GM19328 (cell line): ENCODE results near the gene TACO1.
A peak's percentile ranks its signal among the peaks of the same experiment; 100 is the strongest.

Experiments used
- ATAC-seq: cut with Tn5 transposase; IDR thresholded peaks from one replicate; pipeline ENCODE4 v1.9.1; 2021; ENCODE audit warnings: mild to moderate bottlenecking, moderate library complexity; ENCODE audit not compliant: unreplicated experiment

The TACO1 gene

DNA sequence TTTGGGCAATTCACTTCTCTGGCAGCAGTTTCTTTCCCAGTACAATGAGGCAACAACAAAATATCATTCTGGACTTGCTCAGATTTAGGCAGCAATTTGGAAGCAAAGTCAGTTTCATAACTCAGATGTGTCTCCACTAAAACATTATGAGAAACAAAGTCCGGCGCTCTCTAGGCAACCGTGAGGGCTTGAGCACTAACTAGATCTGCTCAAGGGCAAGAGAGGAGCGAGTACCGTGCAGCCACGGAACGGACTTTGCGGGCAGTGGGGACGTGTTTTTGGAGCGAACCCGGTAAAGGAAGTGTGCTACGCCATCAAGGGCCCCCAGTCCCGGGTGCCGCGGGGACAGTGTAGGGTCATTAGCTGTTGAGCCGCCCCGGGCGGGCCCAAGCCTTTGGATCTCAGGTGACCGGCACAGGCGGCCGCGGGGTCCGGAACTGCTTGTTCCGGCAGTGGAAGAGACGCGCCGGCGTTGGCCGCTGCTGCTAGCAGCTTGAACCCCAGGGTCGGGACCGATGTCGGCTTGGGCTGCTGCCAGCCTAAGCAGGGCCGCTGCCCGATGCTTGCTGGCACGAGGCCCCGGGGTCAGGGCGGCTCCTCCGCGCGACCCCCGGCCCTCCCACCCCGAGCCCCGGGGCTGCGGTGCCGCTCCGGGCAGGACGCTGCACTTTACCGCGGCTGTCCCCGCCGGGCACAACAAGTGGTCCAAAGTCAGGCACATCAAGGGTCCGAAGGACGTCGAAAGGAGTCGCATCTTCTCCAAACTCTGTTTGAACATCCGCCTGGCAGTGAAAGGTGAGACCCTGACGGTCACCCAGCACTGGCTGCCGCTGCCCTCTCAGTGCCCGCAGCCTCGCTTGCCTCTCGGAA lies at the start of gene TACO1:
TSS of gene TACO1 (plus strand) at position 327 of the 870 bp plus-strand sequence. CDS start at position 516, 189 bp downstream.
- ATAC-seq, result peak; percentile 89

DNA sequence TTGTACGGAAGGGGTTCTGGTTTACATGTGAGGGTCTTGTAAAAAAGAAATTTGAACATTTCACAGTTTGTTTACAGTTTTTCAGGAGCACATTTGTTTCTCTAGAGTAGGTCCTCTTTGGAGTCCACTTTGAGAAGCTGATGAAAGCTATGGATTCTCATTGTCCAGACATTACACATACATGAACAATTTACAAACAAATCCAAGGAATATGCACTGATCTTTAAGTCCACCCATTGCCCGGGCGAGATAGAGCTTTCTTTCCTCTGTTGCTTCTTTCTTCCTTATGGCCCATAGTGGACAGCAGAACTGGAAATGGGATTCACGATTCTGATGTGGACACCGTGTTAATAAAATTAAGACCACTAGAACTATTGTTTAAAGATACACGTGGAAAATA lies 48.5 kb upstream of the TACO1 start:
- ATAC-seq, result no peak

DNA sequence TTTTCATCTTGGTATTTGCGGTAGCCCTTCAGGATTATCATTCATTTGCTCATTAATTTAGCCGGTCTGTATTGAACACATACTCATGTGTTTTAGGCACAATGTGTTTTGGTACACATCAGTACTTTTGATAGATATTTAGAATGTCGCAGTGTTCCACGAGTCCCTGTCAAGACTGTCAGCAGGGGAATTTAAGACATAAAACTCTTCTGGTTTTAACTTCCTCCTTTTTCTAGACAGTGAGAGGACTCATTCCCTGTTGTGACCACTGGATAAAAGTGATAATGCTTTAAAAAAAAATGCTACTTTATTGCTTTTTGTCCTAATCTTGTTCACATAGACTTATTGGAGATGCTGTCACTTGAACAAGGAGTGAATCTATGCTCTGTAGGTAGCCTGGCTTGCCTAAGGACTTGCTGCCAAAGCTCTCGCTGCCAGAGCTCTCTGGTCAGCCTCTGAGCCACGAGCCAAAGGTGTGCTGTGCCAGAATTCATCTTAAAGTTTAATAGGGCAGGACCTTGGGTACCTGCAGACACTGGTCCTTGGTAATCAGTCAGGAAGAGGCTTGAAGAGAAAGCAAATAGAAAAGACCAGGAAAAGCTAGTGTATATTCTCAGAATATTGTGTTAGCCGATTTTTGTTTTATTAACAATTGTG lies 45.1 kb upstream of the TACO1 start:
- no peak for ATAC-seq

DNA sequence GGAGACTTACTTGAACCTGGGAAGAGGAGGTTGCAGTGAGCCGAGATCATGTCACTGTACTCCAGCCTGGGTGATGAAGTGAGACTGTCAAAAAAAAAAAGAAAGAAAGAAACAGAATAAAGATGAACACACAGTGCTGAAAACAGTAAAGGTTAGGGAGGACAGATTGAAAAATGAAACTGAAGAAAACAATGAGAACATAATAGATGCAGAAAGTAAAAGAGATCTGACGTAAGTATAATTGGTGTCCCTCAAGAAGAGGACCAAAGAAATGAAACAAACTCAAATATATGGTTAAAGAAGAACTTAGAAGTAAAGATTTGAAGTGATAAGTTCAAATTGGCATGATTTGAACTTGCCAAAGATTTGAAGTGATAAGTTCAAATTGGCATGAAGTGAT lies 43.3 kb upstream of the TACO1 start:
- no peak for ATAC-seq

DNA sequence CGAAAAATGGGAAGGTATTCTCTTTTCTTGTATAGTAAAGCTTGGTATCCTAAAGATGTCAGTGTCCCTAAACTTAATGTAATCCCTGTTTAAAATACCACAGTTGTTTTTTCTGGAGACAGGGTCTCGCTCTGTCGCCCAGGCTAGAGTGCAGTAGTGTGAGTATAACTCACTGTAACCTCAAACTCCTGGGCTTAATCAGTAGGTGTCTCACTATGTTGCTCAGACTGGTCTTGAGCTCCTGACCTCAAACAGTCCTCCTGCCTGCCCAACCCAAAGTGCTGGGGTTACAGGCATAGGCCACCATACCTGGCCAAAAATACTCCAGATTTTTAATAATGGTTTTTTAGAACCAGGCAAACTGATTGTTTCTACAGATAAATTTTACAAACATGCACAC lies 42.3 kb upstream of the TACO1 start:
- ATAC-seq, result no peak

DNA sequence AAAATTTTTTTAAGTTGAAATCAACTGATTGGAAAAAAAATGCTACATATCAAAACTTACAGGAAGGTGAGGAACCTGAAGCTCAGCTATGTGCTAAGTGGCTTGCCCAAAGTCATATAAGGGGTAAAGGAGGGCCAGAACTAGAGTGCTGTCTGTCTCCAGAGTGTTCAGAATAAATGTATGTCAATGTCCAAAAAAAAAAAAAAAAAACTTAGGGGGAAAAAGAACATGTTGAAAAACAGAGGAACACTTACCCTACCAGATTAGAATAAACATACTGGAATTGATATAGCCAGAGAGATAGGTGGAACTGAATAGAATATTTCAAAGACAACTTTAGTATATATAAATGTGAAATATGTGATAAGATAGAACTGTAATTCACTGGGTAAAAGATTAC lies 38.9 kb upstream of the TACO1 start:
- no peak for ATAC-seq

DNA sequence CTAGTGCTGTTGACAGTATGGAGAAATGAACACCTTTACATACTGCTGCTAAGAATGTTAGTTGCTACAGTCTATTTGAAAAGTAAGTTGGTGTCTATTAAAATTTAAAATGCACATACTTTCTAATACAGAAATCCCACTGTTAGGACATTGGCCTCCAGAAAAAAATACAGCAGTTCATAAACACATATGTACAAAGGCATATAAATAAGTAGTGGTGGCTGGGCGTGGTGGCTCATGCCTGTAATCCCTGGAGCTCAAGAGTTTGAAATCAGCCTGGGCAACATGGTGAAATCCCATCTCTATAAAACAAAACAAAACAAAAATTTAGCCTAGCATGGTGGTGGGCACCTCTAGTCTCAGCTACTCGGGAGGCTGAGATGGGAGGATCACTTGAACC lies 37.4 kb upstream of the TACO1 start:
- ATAC-seq, result no peak

DNA sequence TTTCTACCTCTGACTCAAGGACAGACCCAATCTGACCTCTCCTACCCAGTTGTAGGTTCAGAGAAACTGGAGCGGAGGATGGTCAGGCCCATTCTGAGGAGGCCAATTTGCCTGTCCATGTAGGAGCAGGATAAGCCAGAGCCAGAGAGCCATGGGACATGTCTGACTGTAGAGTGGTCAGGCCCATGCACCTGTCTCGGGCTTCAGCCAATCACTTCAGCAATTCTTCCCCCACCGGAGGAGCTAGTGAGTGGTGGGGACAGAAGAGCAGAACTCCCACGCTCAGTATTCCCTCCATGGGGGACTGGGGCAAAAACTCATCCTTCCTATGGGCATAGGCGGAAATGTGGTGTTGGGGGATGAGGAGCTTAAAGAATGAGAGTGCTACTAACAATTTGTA lies 36.1 kb upstream of the TACO1 start:
- no peak for ATAC-seq

DNA sequence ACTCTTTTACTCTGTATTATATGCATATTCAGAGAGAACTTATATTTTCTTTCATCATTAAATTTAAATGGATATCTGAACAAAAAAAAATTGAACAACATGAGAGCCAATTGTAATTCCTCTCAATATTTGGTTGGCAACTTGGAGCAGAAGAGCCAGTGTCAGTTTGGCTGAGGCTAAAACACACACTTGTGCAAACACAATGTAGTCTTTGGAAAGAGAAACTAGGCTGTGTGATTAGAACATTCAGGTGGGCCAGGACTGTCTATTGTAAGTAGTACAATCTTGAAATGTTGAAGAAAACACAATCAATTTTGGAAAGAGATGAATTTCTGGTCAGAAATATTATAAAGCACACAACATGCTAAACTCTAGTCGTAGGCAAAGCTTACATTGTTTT lies 33.5 kb upstream of the TACO1 start:
- ATAC-seq, result no peak

DNA sequence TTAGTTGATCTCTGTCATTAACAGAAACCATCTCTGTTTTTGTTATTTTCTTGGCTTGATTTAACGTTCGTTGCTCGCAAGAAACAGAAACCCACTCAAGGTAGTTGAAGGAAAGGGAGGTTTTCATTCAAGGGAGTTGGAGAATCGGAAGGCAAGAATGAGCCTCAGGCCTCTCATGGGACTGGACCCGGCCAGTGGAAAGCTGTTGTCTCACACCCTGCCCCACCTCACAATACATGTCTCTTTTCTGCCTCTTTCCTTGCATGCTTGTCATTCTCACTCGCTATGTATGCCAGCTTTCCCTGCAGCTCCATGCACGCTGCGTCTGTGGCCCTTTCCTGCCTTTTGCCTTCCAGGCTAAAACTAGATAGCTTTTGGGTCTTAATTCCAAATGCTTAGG lies 32.1 kb upstream of the TACO1 start:
- ATAC-seq, result no peak

DNA sequence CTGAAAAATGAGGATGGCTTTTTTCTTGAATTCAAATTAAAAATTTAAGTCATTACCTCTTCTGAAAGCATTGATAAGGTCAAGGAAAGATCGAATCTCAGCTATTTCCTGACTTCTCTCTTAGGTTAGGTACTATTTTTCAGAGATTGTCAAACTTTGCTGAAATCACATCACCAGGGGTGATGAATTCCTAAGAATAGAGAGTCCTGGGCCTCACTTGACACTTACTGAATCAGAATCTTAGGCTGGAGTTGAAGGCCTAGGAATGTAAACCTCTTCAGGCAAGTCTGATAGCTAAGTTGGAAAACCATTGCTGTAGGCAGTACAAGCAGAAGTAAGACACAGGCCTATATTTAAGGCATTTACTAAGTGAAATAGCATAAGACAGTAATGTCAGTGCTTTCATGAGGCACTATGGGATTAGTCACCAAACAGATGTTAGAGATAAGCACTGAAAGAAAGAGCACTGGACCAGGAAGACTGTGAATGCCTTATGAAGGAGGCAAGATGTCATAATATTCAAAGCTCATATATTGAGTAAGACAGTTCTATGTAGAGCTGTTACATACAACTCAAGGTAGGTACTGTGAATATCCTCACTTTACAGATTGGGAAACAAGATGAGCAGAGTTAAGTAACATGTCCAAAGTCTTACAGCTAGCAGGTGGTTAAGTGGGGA lies 28.9 kb upstream of the TACO1 start:
- no peak for ATAC-seq

DNA sequence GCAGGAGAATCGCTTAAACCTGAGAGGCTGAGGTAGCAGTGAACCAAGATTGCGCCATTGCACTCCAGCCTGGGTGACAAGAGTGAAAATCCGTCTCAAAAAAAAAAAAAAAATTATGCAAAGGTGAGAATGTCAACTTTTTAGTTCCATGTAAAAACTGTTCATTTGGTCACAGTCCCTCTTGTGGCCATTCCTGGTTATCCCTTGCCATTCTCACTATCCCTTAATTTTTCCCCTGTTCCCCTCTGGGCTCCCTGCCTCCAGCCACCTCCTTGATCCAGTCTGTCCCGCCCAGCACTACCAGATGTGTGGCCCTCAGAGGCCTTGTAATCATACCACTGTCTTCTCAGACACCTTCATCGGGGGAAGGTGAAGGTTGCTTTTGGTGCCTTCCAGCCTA lies 27.1 kb upstream of the TACO1 start:
- ATAC-seq, result no peak

DNA sequence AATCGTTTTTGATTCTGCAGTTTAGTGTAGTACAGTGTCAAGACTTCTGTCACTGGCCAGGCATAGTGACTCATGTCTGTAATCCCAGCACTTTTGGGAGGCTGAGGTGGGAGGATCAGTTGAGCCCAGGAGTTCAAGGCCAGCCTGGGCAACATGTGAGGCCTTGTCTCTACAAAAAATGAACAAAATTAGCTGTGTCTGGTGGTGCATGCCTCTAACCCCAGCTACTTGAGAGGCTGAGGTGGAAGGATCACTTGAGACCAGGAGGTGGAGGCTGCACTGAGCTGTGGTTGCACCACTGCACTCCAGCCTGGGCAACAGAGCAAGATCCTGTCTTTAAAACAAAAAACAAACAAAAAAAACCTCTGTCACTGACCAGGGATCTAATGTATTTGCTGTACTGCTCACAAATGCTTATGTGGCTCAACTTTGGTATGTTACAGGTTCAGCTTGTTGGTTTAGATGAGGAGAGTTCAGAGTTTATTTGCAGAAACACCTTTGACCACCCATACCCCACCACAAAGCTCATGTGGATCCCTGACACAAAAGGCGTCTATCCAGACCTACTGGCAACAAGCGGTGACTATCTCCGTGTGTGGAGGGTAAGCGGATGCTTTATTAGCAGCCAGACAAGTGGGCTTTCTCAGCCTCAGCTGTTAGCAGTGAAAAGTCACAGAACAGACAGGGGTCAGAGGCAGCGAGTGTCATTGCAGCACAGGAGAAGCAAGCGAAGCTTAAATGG lies 22.5 kb upstream of the TACO1 start:
- ATAC-seq, result no peak

DNA sequence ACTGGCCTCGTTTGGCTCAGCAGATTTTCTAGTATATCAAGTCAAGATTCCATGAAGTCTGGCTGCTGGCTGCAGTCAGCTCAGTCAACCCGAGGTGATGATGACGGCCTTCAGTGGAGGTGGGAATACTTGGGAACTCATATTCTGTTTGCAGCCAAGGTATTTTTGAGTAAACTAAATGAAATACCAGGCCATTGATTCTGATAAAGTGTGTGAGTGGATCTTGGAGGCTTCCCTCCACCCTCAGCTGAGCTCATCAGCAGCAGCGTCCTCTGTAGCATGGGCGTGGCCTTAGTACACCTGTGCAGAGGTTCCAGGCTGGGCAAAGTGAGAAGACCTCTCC lies 22.0 kb upstream of the TACO1 start:
- no peak for ATAC-seq

DNA sequence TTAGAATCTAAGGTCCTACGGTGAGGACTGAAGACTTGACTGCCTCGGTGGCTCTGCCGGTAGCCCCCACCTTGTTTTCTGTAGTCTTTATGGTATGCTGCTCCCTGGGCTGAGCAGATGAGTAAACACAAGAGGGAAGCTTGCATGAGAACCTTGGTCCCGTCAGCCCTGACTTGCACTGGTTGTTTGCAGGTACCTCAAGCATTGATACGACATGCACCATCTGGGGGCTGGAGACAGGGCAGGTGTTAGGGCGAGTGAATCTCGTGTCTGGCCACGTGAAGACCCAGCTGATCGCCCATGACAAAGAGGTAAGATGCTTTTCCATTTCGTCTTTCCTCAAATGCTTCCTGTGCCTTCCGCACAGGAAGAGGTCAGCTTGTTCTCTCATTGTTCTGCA lies 21.1 kb upstream of the TACO1 start:
- ATAC-seq, result no peak

DNA sequence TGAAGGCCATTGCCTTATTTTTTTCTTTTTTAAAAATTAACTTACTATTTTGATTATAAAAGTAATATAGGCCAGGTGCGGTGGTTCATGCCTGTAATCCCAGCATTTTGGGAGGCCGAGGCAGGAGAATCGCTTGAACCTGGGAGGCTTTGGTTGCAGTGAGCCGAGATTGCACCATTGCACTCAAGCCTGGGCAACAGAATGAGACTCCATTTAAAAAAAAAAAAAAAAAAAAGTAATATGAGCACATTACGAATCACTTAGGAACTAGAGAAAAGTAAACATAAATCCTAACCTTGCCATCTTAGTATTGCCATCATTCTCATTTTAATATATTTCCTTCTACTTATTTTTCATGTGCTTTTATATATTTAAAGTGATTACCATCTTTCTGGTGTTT lies 12.9 kb upstream of the TACO1 start:
- no peak for ATAC-seq

DNA sequence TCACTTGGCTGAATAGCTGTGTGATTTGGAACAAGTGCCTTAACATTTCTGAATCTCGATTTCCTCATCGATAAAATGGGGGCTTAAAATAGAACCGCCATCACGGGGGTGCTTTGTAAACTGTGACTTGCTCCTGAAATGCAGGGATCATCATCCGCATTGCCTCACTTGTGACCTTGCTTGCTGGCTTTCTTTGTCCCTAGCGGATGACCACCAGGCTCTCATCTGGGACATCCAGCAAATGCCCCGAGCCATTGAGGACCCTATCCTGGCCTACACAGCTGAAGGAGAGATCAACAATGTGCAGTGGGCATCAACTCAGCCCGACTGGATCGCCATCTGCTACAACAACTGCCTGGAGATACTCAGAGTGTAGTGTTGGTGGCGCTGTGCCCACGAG lies 11.9 kb upstream of the TACO1 start:
- ATAC-seq, result no peak

DNA sequence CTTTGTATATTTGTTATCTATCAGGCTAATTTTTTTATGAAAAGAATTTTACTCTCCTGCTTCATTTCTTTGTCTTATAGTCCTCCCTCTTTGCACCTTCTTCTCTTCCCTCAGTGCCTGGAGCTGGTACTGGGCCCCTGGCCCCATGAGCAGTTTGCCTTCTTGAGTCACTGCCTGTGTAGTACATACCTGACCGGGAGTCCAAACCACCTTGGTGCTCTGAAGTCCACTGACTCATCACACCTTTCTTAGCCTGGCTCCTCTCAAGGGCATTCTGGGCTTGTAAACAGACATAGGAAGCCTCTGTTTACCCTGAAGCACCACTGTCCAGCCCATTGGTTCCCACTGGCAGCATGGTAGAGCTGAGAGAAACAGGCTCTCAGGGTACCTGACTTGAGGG lies 11.0 kb upstream of the TACO1 start:
- no peak for ATAC-seq

DNA sequence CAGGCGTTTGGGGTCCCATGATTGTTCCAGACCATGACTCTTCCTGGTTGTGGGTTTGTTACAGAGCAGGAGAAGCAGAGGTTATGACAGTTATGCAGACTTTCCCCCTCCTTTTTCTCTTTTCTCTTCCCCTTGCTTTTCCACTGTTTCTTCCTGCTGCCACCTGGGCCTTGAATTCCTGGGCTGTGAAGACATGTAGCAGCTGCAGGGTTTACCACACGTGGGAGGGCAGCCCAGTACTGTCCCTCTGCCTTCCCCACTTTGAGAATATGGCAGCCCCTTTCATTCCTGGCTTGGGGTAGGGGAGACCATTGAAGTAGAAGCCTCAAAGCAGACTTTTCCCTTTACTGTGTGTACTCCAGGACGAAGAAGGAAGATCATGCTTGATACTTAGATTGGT lies 7.9 kb upstream of the TACO1 start:
- no peak for ATAC-seq

DNA sequence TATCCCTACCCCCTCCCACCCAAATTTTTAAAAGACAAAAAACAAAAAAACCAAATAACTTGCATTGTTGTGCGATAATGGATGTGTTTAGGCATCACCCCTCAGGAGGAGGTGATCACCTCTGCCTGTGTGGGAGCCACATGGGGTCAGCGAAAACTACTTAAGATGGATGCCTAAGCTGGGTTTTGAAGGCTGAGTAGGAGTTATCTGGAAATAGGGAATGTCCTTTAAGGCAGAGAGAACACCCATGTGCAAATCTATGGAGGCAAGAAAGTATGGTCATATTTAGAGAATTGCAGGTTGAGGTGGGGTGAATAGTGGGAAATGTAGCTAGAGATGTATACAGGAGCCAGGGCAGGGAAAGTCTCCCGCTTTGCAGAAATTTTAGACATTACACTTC lies 5.6 kb upstream of the TACO1 start:
- no peak for ATAC-seq

DNA sequence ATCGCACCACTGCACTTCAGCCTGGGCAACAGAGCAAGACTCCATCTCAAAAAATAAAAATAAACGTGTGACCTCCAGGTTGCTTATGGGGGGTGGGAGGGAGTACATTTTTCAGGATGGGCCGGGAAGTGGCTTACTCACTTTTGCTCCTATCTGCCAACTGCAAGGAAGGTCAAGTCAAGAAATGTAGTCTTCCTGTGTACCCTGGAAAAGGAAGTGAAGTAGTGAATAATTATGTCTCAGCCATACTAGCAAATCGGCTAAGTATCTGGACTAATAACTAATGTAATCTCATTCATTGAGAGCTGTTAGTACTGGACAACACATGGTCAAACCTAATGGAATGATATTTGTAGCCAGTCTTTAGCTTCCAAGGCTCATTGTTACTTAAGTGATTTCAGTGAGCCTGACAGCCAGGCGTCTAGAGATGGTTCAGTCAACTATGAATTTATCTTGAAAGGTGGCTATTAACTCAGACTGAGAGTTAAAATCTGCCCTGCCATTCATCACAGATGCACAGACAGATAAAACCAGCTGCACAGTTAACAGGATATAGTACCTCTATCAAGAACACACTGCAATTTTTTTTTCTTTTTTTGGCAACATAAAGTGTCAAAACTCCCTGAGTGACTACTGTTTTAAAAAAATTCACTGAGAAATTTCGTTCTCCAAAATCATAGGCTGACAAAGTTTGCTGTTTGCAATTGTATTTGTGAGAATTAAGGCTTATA lies 3.7 kb upstream of the TACO1 start:
- ATAC-seq, result no peak
